ENCODE data around the gene CFAP43.

The CFAP43 gene

DNA sequence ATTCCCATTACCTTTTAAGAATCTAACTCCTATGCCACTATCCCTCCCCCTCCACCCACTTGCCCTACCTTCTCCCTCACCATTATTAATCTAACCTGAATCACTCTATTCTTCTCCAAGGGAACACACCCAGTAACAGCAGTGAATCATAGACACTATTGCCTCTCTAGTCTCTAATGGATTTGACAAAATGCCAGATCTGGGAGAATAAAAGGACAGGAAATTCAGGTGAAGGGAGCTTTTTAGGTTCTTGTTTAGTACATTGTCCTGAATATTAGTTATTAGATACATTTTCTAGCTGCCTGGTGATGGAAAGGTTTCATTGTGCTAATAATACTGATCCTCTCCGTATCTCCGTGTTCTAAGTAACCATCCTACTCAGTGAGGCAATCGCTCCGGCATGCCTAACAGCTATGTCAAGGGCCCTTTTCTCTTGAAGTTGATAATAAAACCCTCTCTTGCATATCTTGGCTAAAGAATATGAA lies 114.3 kb downstream of the CFAP43 start:
- ATAC-seq: no peak
- TF ChIP-seq CSDC2 (CRISPR knock-in tag; IDR thresholded peaks at IDR 0.05): no peak
- no peak for TF ChIP-seq ARNTL (CRISPR knock-in tag; IDR thresholded peaks at IDR 0.05; ENCODE audit: borderline replicate concordance, low read depth)
- TF ChIP-seq BACH2 (CRISPR knock-in tag; IDR thresholded peaks at IDR 0.05; ENCODE audit: borderline replicate concordance): no peak
- no peak for TF ChIP-seq TCF4 (CRISPR knock-in tag; IDR thresholded peaks at IDR 0.05; ENCODE audit: borderline replicate concordance)
- no peak for TF ChIP-seq ZFP30 (CRISPR knock-in tag; IDR thresholded peaks at IDR 0.05)
- no peak for TF ChIP-seq PPARA (CRISPR knock-in tag; IDR thresholded peaks at IDR 0.05; ENCODE audit: borderline replicate concordance)
- no peak for TF ChIP-seq ZNF70 (CRISPR knock-in tag; IDR thresholded peaks at IDR 0.05)
- no peak for TF ChIP-seq GLIS3 (CRISPR knock-in tag; IDR thresholded peaks at IDR 0.05)
- TF ChIP-seq OSR1 (CRISPR knock-in tag; IDR thresholded peaks at IDR 0.05): no peak
- TF ChIP-seq TOX (CRISPR knock-in tag; IDR thresholded peaks at IDR 0.05; ENCODE audit: borderline replicate concordance): no peak
- no peak for TF ChIP-seq RARB (CRISPR knock-in tag; IDR thresholded peaks at IDR 0.05)
- TF ChIP-seq ZNF8 (CRISPR knock-in tag; IDR thresholded peaks at IDR 0.05): no peak
- no peak for TF ChIP-seq ZC3H10 (CRISPR knock-in tag; IDR thresholded peaks at IDR 0.05)
- TF ChIP-seq, protein P1, sequence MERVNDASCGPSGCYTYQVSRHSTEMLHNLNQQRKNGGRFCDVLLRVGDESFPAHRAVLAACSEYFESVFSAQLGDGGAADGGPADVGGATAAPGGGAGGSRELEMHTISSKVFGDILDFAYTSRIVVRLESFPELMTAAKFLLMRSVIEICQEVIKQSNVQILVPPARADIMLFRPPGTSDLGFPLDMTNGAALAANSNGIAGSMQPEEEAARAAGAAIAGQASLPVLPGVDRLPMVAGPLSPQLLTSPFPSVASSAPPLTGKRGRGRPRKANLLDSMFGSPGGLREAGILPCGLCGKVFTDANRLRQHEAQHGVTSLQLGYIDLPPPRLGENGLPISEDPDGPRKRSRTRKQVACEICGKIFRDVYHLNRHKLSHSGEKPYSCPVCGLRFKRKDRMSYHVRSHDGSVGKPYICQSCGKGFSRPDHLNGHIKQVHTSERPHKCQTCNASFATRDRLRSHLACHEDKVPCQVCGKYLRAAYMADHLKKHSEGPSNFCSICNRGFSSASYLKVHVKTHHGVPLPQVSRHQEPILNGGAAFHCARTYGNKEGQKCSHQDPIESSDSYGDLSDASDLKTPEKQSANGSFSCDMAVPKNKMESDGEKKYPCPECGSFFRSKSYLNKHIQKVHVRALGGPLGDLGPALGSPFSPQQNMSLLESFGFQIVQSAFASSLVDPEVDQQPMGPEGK (CRISPR knock-in tag; IDR thresholded peaks at IDR 0.05; ENCODE audit: borderline replicate concordance): no peak
- TF ChIP-seq ESRRG (CRISPR knock-in tag; IDR thresholded peaks at IDR 0.05): no peak

DNA sequence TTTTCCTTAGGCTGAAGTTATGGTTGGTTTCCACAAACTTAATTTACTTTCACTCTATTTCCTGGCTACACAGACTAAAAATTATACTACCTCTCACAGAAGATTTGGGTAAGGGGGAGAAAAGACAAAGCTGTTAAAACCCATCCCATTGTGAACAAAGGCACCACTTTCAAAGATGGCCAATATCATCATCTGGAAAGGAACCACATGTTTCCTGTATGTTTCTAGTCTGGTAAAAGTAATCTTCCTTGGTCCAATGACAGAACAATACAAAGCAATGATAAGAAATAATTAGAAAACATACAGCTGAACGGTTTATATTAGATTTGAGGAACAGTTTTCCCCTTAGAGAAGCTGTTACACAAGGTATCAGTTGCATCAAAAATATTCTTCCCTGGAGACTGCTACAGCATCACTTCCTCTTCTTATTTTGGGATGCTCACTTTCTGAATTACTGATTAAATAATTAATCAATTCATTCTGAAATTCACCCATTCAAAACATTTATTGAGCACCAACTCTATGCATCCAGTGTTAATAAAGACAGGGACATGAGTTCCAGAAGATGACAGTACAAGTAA lies 118.7 kb downstream of the CFAP43 start:
- TF ChIP-seq, protein P2, sequence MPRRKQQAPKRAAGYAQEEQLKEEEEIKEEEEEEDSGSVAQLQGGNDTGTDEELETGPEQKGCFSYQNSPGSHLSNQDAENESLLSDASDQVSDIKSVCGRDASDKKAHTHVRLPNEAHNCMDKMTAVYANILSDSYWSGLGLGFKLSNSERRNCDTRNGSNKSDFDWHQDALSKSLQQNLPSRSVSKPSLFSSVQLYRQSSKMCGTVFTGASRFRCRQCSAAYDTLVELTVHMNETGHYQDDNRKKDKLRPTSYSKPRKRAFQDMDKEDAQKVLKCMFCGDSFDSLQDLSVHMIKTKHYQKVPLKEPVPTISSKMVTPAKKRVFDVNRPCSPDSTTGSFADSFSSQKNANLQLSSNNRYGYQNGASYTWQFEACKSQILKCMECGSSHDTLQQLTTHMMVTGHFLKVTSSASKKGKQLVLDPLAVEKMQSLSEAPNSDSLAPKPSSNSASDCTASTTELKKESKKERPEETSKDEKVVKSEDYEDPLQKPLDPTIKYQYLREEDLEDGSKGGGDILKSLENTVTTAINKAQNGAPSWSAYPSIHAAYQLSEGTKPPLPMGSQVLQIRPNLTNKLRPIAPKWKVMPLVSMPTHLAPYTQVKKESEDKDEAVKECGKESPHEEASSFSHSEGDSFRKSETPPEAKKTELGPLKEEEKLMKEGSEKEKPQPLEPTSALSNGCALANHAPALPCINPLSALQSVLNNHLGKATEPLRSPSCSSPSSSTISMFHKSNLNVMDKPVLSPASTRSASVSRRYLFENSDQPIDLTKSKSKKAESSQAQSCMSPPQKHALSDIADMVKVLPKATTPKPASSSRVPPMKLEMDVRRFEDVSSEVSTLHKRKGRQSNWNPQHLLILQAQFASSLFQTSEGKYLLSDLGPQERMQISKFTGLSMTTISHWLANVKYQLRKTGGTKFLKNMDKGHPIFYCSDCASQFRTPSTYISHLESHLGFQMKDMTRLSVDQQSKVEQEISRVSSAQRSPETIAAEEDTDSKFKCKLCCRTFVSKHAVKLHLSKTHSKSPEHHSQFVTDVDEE (CRISPR knock-in tag; IDR thresholded peaks at IDR 0.05): no peak
- TF ChIP-seq ZNF70 (CRISPR knock-in tag; IDR thresholded peaks at IDR 0.05): no peak
- TF ChIP-seq GLIS3 (CRISPR knock-in tag; IDR thresholded peaks at IDR 0.05): no peak
- TF ChIP-seq, protein P1 (CRISPR knock-in tag; IDR thresholded peaks at IDR 0.05; ENCODE audit: borderline replicate concordance): no peak
- TF ChIP-seq, protein P3, sequence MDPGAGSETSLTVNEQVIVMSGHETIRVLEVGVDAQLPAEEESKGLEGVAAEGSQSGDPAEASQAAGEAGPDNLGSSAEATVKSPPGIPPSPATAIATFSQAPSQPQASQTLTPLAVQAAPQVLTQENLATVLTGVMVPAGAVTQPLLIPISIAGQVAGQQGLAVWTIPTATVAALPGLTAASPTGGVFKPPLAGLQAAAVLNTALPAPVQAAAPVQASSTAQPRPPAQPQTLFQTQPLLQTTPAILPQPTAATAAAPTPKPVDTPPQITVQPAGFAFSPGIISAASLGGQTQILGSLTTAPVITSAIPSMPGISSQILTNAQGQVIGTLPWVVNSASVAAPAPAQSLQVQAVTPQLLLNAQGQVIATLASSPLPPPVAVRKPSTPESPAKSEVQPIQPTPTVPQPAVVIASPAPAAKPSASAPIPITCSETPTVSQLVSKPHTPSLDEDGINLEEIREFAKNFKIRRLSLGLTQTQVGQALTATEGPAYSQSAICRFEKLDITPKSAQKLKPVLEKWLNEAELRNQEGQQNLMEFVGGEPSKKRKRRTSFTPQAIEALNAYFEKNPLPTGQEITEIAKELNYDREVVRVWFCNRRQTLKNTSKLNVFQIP (CRISPR knock-in tag; IDR thresholded peaks at IDR 0.05; ENCODE audit: borderline replicate concordance, low read depth): no peak
- TF ChIP-seq ZNF565 (CRISPR knock-in tag; conservative IDR thresholded peaks at IDR 0.05; ENCODE audit: low read depth): no peak
- TF ChIP-seq ARNTL (CRISPR knock-in tag; IDR thresholded peaks at IDR 0.05; ENCODE audit: borderline replicate concordance, low read depth): no peak
- TF ChIP-seq BACH2 (CRISPR knock-in tag; IDR thresholded peaks at IDR 0.05; ENCODE audit: borderline replicate concordance): no peak
- no peak for TF ChIP-seq RARB (CRISPR knock-in tag; IDR thresholded peaks at IDR 0.05)
- no peak for TF ChIP-seq ZFP30 (CRISPR knock-in tag; IDR thresholded peaks at IDR 0.05)
- no peak for TF ChIP-seq ESRRG (CRISPR knock-in tag; IDR thresholded peaks at IDR 0.05)
- no peak for TF ChIP-seq CREB5 (CRISPR knock-in tag; IDR thresholded peaks at IDR 0.05; ENCODE audit: low read depth)
- TF ChIP-seq, protein P4, sequence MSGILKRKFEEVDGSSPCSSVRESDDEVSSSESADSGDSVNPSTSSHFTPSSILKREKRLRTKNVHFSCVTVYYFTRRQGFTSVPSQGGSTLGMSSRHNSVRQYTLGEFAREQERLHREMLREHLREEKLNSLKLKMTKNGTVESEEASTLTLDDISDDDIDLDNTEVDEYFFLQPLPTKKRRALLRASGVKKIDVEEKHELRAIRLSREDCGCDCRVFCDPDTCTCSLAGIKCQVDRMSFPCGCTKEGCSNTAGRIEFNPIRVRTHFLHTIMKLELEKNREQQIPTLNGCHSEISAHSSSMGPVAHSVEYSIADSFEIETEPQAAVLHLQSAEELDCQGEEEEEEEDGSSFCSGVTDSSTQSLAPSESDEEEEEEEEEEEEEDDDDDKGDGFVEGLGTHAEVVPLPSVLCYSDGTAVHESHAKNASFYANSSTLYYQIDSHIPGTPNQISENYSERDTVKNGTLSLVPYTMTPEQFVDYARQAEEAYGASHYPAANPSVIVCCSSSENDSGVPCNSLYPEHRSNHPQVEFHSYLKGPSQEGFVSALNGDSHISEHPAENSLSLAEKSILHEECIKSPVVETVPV (CRISPR knock-in tag; IDR thresholded peaks at IDR 0.05): no peak
- no peak for TF ChIP-seq TOX (CRISPR knock-in tag; IDR thresholded peaks at IDR 0.05; ENCODE audit: borderline replicate concordance)
- TF ChIP-seq TCF4 (CRISPR knock-in tag; IDR thresholded peaks at IDR 0.05; ENCODE audit: borderline replicate concordance): no peak
- TF ChIP-seq CSDC2 (CRISPR knock-in tag; IDR thresholded peaks at IDR 0.05): no peak
- no peak for TF ChIP-seq SNAI2 (CRISPR knock-in tag; IDR thresholded peaks at IDR 0.05)
- no peak for TF ChIP-seq ISL1 (CRISPR knock-in tag; IDR thresholded peaks at IDR 0.05)
- no peak for TF ChIP-seq PPARA (CRISPR knock-in tag; IDR thresholded peaks at IDR 0.05; ENCODE audit: borderline replicate concordance)
- no peak for TF ChIP-seq ZNF8 (CRISPR knock-in tag; IDR thresholded peaks at IDR 0.05)
- ATAC-seq: no peak
